GM11168 (cell line): ENCODE results near the gene METTL9.
"Not testable (repeated sequence)": the region's sequence is repeated elsewhere in the genome, so short reads cannot be mapped to it uniquely, and the experiment has no call there.

ENCODE experiments used
- in situ Hi-C: fragments of 300-500 bp; cut with MboI; formaldehyde crosslinking; loops from one replicate; pipeline ENCODE4 v1.12.0; 2022; ENCODE audit warnings: low sequenced_read_pairs; ENCODE audit not compliant: unreplicated experiment

Gene METTL9

DNA sequence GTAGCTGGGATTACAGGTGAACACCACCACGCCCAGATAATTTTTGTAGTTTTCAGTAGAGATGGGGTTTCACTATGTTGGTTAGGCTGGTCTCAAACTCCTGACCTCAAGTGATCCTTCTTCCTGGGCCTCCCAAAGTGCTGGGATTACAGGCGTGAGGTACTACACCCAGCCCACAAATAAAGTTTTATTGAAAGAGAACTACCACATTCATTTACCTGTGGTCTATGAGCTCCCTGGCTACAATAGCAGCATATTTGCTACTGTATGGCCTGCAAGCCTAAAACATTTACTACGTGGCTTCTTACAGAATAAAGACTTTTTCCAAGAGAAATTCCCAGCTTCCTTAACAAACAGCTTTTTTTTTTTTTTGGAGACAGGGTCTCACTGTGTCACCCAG, 3.4 kb downstream of the METTL9 start:
- in situ Hi-C loops = no loop called here

DNA sequence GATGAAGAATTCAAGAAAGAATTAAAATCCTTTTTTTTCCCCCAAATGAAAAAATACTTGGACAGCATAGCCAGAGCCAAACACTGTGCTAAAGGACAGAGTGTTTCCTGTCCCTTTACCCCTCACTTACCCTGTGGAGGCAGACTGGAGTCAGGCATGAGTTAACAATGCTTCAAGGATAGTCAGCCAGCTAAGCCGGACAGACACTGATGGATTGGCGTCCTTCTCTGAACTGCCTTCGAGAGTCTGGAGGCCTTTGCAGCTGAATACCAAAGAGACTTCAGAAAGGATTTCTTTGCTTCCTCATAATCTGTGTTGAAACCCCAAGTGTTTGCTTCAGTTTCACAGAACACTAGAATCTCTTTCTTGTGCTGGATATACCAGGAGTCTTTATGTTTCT, 4.6 kb downstream of the METTL9 start:
- in situ Hi-C loops = no loop called here

GRCh38 chr16:21605848-21606247, 6.5 kb downstream of the METTL9 start:
- in situ Hi-C loops = not testable (repeated sequence)

DNA sequence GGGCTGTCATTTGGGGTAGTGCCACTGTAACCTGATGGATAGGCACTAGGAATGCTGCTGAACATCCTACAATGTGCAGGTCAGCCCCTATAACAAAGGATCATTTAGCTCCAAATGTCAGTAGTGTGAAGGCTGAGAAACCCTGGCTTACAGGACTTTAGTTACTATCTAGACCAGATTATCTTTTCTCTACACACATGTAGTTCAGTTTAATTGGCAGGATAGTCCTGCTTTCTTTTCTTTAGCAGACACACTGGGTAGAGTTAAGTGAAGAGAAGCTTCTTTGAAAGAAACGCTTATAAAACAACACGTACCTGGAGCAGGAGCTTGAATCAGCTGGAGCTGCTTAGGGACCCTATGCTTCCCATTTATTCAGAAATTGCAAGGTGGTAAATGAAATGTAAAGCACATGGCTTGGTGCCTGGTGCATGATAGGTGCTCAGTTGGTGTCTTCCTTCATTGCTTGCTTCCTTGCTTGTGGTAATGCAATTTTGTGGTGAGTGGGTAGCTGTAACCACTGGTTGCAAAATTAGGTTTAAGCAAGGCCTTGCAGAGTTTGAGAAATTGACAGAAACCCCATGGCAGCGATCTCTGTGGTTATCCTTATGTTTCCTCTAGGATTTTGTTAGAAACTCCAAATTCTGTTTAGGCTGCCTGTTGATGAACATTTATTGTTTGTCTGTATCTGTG, 9.4 kb downstream of the METTL9 start:
- in situ Hi-C loops = no loop called here

- in situ Hi-C loops = no loop called here
These were observed 10.7 kb downstream of the METTL9 start for GRCh38 chr16:21610006-21610544.

DNA sequence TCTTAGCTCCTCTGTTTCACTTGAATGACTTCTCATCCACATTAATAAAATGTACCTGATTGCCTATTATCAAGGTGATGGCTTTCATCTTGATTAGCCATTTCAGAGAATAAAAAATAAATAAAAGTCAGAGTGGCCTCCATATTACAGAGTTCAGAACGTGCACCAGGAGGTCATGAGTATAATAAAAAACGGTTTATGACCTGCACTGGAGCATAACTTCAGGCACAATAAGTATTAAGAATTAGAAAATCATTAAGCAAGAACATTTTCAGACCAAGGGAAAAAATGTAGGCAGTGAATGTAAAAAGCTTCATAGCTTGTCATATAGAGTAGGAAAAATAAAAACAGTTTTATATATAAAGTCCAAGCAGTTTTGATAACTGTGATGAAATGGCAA, 11.4 kb downstream of the METTL9 start:
- in situ Hi-C loops = no loop called here

DNA sequence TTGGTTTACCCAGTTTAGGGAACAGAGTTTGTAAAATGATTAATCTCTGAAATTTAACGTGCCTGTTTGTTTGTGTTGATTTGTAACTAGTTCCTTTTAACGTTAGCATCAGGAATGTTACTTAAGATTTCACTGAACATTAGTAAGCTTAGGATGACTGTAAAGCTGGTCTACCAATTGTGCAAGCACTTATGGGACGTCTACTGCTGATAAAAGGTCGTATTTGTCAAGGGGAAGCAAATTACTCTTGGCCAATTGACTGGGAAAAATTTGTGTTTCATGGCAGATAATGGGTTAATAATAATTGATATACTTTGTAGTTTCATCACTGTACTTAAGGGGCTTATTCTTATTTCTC, 11.8 kb downstream of the METTL9 start:
- in situ Hi-C loops = no loop called here

GRCh38 chr16:21611556-21612384, 12.4 kb downstream of the METTL9 start:
- in situ Hi-C loops = no loop called here

DNA sequence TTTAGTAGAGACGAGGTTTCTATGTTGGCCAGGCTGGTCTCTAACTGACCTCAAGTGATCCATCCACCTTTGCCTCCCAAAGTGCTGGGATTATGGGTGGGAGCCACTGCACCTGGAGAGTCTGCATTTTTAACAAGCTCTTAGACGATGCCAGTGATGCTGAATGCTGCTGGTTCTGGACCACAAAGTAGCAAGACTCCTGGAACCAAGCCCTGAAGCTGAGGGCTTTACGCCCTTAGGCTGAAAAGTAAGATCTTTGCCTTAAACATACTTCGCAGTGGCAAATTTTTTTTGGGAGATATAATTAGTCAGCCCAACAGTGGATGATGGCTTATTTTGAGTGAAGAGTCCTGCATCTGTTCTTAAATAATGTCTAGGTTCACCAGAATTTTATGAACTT, 14.0 kb downstream of the METTL9 start:
- in situ Hi-C loops = no loop called here

GRCh38 chr16:21613781-21614180, 14.4 kb downstream of the METTL9 start:
- in situ Hi-C loops = no loop called here

GRCh38 chr16:21614896-21615295, 15.5 kb downstream of the METTL9 start:
- in situ Hi-C loops = no loop called here

GRCh38 chr16:21617607-21618006, 18.2 kb downstream of the METTL9 start:
- in situ Hi-C loops = no loop called here

DNA sequence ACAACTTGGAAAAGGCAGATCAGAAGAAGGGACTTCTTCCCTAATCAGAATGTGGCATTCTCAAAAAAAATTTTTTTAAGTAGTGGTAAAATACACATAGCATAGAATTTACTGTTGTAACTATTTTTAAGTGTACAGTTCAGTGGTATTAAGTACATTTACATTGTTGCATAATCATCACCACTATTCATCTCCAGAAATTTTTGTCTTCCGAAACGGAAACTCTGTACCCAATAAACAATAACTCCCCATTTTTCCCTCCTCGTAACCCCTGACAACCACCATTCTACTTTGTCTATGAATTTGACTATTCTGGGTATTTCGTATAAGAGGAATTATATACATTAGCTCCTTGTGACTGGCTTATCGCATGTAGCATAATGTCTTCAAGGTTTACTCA, 18.9 kb downstream of the METTL9 start:
- in situ Hi-C loops = no loop called here

DNA sequence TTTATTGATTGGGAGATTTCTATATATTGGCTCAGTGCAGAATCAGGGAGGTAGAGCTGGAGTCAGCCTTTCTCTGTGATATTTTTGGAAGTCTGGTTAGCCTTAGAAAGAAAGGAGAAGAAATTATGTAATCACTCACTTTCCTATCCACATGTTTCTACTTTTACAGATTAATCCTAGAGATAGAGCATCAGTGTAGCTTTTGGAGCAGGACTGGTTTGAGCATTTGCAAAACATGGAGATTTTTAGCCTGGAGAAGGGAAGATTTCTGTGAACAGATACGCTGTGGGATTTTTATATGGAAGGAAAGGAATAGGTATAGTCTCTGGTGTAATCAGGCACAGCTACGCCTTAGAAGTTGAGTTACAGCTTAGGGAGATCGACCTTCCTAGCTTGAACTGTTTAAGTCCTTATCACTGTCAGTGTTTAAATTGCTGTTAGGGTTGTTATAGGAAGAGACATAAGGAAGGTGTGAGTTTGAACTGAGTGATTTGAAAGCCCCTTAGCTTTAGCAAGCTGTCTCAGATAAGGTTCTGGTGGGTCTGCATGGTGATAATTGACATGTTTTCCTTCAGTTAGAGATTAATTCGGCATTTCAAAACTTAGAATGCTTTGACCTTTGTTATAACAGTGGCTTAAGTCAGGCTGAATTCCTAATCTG, 20.5 kb downstream of the METTL9 start:
- in situ Hi-C loops = no loop called here

DNA sequence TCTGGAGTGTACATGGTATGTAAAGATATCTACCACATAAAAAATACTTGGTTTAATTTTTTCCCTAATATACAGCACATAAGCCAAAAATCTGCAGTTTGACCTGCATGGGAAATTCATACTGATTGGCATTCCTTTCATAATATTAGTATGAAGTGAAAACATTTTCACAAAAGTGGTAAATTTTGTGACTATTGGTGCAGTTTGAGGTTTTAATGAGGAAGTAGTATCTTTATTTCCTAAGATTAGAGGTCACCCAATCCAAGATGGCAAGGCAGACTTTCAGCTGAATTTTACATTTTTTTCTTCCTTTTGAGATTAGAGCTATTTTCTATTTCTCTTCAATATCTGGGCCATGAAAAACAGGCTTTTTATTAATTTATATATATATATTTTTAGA, 21.2 kb downstream of the METTL9 start:
- in situ Hi-C loops = no loop called here

GRCh38 chr16:21622545-21622944, 23.2 kb downstream of the METTL9 start:
- in situ Hi-C loops = no loop called here

DNA sequence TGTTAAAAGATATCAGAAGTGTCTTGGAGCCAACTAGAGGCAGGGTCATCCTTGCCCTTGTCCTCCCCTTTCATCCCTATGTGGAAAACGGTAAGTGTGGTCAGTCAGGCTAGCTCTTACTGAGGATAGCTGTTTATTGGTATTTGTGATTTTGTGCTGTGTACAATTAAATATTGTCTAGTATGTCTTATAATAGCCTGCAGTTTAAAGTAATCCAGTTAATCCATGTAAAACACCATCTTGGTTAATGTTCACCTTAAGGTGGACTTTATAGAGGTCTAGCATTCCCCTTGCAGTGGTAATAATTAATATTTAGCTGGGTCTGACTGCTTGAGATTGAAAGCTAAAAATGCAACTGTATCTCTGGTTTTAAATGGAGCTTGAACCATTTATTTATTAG, 25.6 kb downstream of the METTL9 start:
- in situ Hi-C loops = no loop called here

- in situ Hi-C loops = no loop called here
These were observed 27.4 kb downstream of the METTL9 start for GRCh38 chr16:21626659-21627277.

- in situ Hi-C loops = no loop called here
These were observed 28.8 kb downstream of the METTL9 start for GRCh38 chr16:21628121-21628726.

- in situ Hi-C loops = no loop called here
These were observed 29.4 kb downstream of the METTL9 start for GRCh38 chr16:21628772-21629171.
